Measurements from ENCODE around the gene ESX1.

DNA sequence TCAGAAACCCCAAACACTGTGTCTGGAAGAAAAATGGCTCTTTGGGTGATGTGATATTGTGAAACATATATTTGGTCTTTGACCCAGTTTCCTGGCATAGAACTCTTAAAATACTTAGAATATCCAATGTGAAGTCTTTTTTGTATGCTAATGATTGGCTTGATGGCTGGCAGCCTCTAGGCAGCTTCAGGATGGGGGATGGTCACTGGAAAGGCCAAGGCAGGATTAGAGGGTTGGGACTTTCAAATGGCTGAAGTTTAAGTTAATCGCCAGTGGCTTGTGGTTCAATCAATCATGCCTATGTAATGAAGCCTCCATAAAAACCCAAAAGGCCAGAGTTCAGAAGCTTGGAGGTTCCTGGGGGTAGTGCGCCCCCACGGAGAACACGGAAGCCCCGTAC lies 33.5 kb upstream of the ESX1 start:
- TF ChIP-seq, protein P1, sequence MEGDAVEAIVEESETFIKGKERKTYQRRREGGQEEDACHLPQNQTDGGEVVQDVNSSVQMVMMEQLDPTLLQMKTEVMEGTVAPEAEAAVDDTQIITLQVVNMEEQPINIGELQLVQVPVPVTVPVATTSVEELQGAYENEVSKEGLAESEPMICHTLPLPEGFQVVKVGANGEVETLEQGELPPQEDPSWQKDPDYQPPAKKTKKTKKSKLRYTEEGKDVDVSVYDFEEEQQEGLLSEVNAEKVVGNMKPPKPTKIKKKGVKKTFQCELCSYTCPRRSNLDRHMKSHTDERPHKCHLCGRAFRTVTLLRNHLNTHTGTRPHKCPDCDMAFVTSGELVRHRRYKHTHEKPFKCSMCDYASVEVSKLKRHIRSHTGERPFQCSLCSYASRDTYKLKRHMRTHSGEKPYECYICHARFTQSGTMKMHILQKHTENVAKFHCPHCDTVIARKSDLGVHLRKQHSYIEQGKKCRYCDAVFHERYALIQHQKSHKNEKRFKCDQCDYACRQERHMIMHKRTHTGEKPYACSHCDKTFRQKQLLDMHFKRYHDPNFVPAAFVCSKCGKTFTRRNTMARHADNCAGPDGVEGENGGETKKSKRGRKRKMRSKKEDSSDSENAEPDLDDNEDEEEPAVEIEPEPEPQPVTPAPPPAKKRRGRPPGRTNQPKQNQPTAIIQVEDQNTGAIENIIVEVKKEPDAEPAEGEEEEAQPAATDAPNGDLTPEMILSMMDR (IDR thresholded peaks at IDR 0.05; ENCODE audit: low read depth, low read length) = no peak
- TF ChIP-seq, protein P2, sequence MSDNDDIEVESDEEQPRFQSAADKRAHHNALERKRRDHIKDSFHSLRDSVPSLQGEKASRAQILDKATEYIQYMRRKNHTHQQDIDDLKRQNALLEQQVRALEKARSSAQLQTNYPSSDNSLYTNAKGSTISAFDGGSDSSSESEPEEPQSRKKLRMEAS (IDR thresholded peaks at IDR 0.05; ENCODE audit: low read depth, low read length) = no peak
- TF ChIP-seq POLR2A (IDR thresholded peaks at IDR 0.05; ENCODE audit: extremely low read depth, insufficient read length) (no peak), MYC (IDR thresholded peaks at IDR 0.05; ENCODE audit: low read depth, low read length) (no peak)
